K562 (cell line): ENCODE data around the gene PARD3.

Experiments
- CHD1 ChIP-seq: fragments of 200-600 bp; sonication (generic); IDR thresholded peaks from one replicate; pipeline ENCODE4 v1.6.1; 2012; ENCODE audit warnings: mild to moderate bottlenecking, moderate library complexity, low read length, inconsistent platforms
- KAT7 ChIP-seq: sonication (generic); formaldehyde crosslinking; IDR thresholded peaks from 2 replicates; pipeline ENCODE4 v1.8.0; 2022; ENCODE audit warnings: missing genetic modification reagents, mild to moderate bottlenecking, borderline replicate concordance
- TCF3 ChIP-seq: sonication (generic); formaldehyde crosslinking; IDR thresholded peaks from 2 replicates; pipeline ENCODE4 v1.4.0; 2020; ENCODE audit warnings: mild to moderate bottlenecking, missing genetic modification reagents
- TCF7L2 ChIP-seq: fragments of 150-350 bp; IDR thresholded peaks from 2 replicates; pipeline ENCODE4 v1.6.1; 2016; ENCODE audit warnings: low read depth, mild to moderate bottlenecking, low read length, moderate library complexity
- YY1 ChIP-seq, 3 experiments: IDR thresholded peaks; 2 replicates each; pipeline ENCODE4 v1.6.1; 2011; ENCODE audit warnings: low read length in 2 of 3, mild to moderate bottlenecking in 2 of 3, moderate library complexity in 2 of 3, borderline replicate concordance in 1 of 3, control low read depth in 1 of 3, low read depth in 1 of 3; ENCODE audit not compliant: insufficient read depth in 3 of 3, insufficient replicate concordance in 2 of 3, control insufficient read depth in 1 of 3, insufficient read length in 1 of 3; ENCODE audit errors: extremely low read depth in 1 of 3
- ZKSCAN8 ChIP-seq: fragments of 200-800 bp; sonication (Bioruptor generic); IDR thresholded peaks from 2 replicates; pipeline ENCODE4 v1.6.1; 2016; ENCODE audit warnings: missing genetic modification characterization, missing compliant biosample characterization
- TF ChIP-seq, protein P1 (sequence below), 2 experiments: fragments of 450-650 bp in 1 of 2; sonication (generic) in 1 of 2; formaldehyde crosslinking; conservative IDR thresholded peaks; 2 replicates each; pipeline versions ENCODE4 v1.4.0 to v1.8.1; 2020 to 2022; ENCODE audit warnings: mild to moderate bottlenecking in 1 of 2, missing genetic modification reagents in 1 of 2
- TF ChIP-seq, protein P2 (sequence below): fragments of 150-350 bp; IDR thresholded peaks from 2 replicates; pipeline ENCODE4 v1.6.1; 2014; ENCODE audit warnings: low read depth, mild to moderate bottlenecking, low read length, borderline replicate concordance

DNA sequence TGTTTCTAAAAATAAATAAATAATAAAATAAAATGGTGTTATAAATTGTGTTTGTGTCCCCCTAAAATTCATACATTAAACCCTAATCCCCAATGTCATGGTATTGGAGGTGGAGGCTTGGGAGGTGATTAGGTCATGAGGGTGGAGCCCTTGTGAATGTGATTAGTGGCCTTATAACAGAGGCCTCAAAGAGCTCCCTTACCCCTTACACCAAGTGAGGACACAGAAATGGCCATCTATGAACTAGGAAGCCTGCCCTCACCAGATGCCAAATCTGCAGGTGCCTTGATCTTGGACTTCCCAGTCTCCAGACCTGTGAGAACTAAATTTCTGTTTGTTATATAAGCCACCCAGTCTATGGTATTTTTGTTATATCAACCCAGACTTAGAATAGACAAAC is 738.7 kb downstream of the PARD3 start:
- TF ChIP-seq ZKSCAN8 (CRISPR knock-in tag) (no peak), CHD1 (no peak), KAT7 (CRISPR knock-in tag) (no peak), TCF7L2 (no peak), YY1 (IDR thresholded peaks at IDR 0.05; ENCODE audit: borderline replicate concordance in 1 of 3, control insufficient read depth in 1 of 3, extremely low read depth in 1 of 3, insufficient read depth in 3 of 3, insufficient read length in 1 of 3, insufficient replicate concordance in 2 of 3, low read depth in 1 of 3, low read length in 2 of 3) (no peak), TCF3 (CRISPR knock-in tag) (no peak)
- TF ChIP-seq, protein P1, sequence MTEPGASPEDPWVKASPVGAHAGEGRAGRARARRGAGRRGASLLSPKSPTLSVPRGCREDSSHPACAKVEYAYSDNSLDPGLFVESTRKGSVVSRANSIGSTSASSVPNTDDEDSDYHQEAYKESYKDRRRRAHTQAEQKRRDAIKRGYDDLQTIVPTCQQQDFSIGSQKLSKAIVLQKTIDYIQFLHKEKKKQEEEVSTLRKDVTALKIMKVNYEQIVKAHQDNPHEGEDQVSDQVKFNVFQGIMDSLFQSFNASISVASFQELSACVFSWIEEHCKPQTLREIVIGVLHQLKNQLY (CRISPR knock-in tag; conservative IDR thresholded peaks at IDR 0.05): no peak
- TF ChIP-seq, protein P2, sequence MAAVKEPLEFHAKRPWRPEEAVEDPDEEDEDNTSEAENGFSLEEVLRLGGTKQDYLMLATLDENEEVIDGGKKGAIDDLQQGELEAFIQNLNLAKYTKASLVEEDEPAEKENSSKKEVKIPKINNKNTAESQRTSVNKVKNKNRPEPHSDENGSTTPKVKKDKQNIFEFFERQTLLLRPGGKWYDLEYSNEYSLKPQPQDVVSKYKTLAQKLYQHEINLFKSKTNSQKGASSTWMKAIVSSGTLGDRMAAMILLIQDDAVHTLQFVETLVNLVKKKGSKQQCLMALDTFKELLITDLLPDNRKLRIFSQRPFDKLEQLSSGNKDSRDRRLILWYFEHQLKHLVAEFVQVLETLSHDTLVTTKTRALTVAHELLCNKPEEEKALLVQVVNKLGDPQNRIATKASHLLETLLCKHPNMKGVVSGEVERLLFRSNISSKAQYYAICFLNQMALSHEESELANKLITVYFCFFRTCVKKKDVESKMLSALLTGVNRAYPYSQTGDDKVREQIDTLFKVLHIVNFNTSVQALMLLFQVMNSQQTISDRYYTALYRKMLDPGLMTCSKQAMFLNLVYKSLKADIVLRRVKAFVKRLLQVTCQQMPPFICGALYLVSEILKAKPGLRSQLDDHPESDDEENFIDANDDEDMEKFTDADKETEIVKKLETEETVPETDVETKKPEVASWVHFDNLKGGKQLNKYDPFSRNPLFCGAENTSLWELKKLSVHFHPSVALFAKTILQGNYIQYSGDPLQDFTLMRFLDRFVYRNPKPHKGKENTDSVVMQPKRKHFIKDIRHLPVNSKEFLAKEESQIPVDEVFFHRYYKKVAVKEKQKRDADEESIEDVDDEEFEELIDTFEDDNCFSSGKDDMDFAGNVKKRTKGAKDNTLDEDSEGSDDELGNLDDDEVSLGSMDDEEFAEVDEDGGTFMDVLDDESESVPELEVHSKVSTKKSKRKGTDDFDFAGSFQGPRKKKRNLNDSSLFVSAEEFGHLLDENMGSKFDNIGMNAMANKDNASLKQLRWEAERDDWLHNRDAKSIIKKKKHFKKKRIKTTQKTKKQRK: no peak
